WTC11 (cell line): ENCODE results near the gene DISP3.

Source experiments
- CREB1 ChIP-seq: sonication (generic); formaldehyde crosslinking; IDR thresholded peaks from 2 replicates; pipeline ENCODE4 v1.8.0; 2023; ENCODE audit warnings: mild to moderate bottlenecking, missing genetic modification reagents
- CTCF ChIP-seq: fragments of 200-600 bp; IDR thresholded peaks from 2 replicates; pipeline ENCODE4 v1.8.0; 2022; ENCODE audit warnings: antibody characterized with exemption
- ZNF232 ChIP-seq: sonication (generic); formaldehyde crosslinking; IDR thresholded peaks from 2 replicates; pipeline ENCODE4 v1.8.0; 2022; ENCODE audit warnings: mild to moderate bottlenecking, missing genetic modification reagents

- no peak for TF ChIP-seq CTCF
- TF ChIP-seq ZNF232 (CRISPR knock-in tag), result no peak
- TF ChIP-seq CREB1, result no peak
Observed at GRCh38 chr1:11558276-11558675, 79.3 kb downstream of the DISP3 start.
